ENCODE results near the gene LMAN2.
"Not testable (repeated sequence)": the region's sequence is repeated elsewhere in the genome, so short reads cannot be mapped to it uniquely, and the experiment has no call there.

LMAN2 gene

GRCh38 chr5:177363565-177363964 lies 12.1 kb upstream of the LMAN2 start:
- no peak for DNase-seq
- ATAC-seq (replicated peaks): no peak
- Mint-ChIP-seq H3K36me3 (peaks cover 17 to 27% of the 10 kb centered on the region in 2 donors), H3K4me3 (peak overlapping the region in 1 of 2 donors; percentile 87), H3K27me3 (no peaks in the 10 kb centered on the region), H3K9me3 (no peaks in the 10 kb centered on the region), H3K4me1 (peaks cover 61 to 84% of the 10 kb centered on the region in 2 donors), H3K27ac (no peak overlapping the region)

GRCh38 chr5:177362610-177363507 lies 11.4 kb upstream of the LMAN2 start:
- peaks cover 11 to 20% of the 10 kb centered on the region in 2 donors for H3K36me3 Mint-ChIP-seq
- peak; percentile 71 for DNase-seq
- ATAC-seq (replicated peaks): peak; percentile 69 to 72
- peak overlapping the region; percentile 88 for H3K27ac Mint-ChIP-seq
- H3K9me3 Mint-ChIP-seq: no peaks in the 10 kb centered on the region
- H3K4me1 Mint-ChIP-seq: peaks cover 59 to 87% of the 10 kb centered on the region in 2 donors
- H3K4me3 Mint-ChIP-seq: peak overlapping the region; percentile 86 to 87
- no peaks in the 10 kb centered on the region for H3K27me3 Mint-ChIP-seq

GRCh38 chr5:177362292-177362609 lies 10.8 kb upstream of the LMAN2 start:
- Mint-ChIP-seq H3K27ac (peak overlapping the region; percentile 88), H3K36me3 (peaks cover 11 to 20% of the 10 kb centered on the region in 2 donors), H3K4me3 (peak overlapping the region; percentile 86 to 87), H3K27me3 (no peaks in the 10 kb centered on the region), H3K9me3 (no peaks in the 10 kb centered on the region), H3K4me1 (peaks cover 63 to 93% of the 10 kb centered on the region in 2 donors)
- DNase-seq (no peak), ATAC-seq (replicated peaks) (no peak)

- DNase-seq (no peak), ATAC-seq (replicated peaks) (peak in 1 of 2 donors; percentile 19)
- Mint-ChIP-seq H3K27me3 (no peaks in the 10 kb centered on the region), H3K4me1 (peaks cover 66 to 95% of the 10 kb centered on the region in 2 donors), H3K27ac (peak overlapping the region; percentile 88), H3K36me3 (peaks cover 9 to 15% of the 10 kb centered on the region in 2 donors), H3K4me3 (peak overlapping the region; percentile 86 to 87), H3K9me3 (no peaks in the 10 kb centered on the region)
Measured at GRCh38 chr5:177361418-177362291, 10.2 kb upstream of the LMAN2 start.

GRCh38 chr5:177360740-177361139 lies 9.3 kb upstream of the LMAN2 start:
- not testable (repeated sequence) for DNase-seq; ATAC-seq (replicated peaks); H3K27ac Mint-ChIP-seq; H3K36me3 Mint-ChIP-seq; H3K9me3 Mint-ChIP-seq; H3K4me3 Mint-ChIP-seq; H3K27me3 Mint-ChIP-seq
- peaks cover 68 to 95% of the 10 kb centered on the region in 2 donors for H3K4me1 Mint-ChIP-seq

GRCh38 chr5:177359860-177360259 lies 8.4 kb upstream of the LMAN2 start:
- no peaks in the 10 kb centered on the region for H3K27me3 Mint-ChIP-seq
- ATAC-seq (replicated peaks) (no peak), DNase-seq (no peak)
- H3K27ac Mint-ChIP-seq: peak overlapping the region; percentile 4
- H3K4me1 Mint-ChIP-seq: peaks cover 68 to 91% of the 10 kb centered on the region in 2 donors
- peaks cover 2 to 6% of the 10 kb centered on the region in 2 donors for H3K36me3 Mint-ChIP-seq
- peak overlapping the region; percentile 22 to 95 for H3K4me3 Mint-ChIP-seq
- H3K9me3 Mint-ChIP-seq: no peaks in the 10 kb centered on the region

GRCh38 chr5:177359451-177359851 lies 8.0 kb upstream of the LMAN2 start:
- H3K4me3 Mint-ChIP-seq: peak overlapping the region; percentile 92 to 95
- ATAC-seq (replicated peaks) (no peak), DNase-seq (no peak)
- peaks cover 2 to 5% of the 10 kb centered on the region in 2 donors for H3K36me3 Mint-ChIP-seq
- H3K27me3 Mint-ChIP-seq: no peaks in the 10 kb centered on the region
- peak overlapping the region; percentile 21 for H3K27ac Mint-ChIP-seq
- H3K9me3 Mint-ChIP-seq: no peaks in the 10 kb centered on the region
- peaks cover 68 to 91% of the 10 kb centered on the region in 2 donors for H3K4me1 Mint-ChIP-seq

GRCh38 chr5:177358370-177358819 lies 6.9 kb upstream of the LMAN2 start:
- Mint-ChIP-seq H3K4me3 (peak overlapping the region; percentile 92 to 95), H3K27ac (peak overlapping the region; percentile 91), H3K9me3 (no peaks in the 10 kb centered on the region), H3K36me3 (peaks cover 2 to 3% of the 10 kb centered on the region in 2 donors), H3K4me1 (peaks cover 62 to 90% of the 10 kb centered on the region in 2 donors), H3K27me3 (no peaks in the 10 kb centered on the region)
- ATAC-seq (replicated peaks): no peak
- no peak for DNase-seq

- peaks cover 60 to 90% of the 10 kb centered on the region in 2 donors for H3K4me1 Mint-ChIP-seq
- H3K4me3 Mint-ChIP-seq: peak within 1 kb of the TSS; percentile 92 to 95
- no peaks in the 10 kb centered on the region for H3K9me3 Mint-ChIP-seq
- ATAC-seq (replicated peaks) (peak; percentile 95 to 97), DNase-seq (peak; percentile 68)
- peaks cover 2 to 3% of the 10 kb centered on the region in 2 donors for H3K36me3 Mint-ChIP-seq
- H3K27me3 Mint-ChIP-seq: no peaks in the 10 kb centered on the region
- H3K27ac Mint-ChIP-seq: peak within 1 kb of the TSS; percentile 93
Measured at GRCh38 chr5:177357459-177358351, 6.2 kb upstream of the LMAN2 start, which contains the start of gene RGS14. Gene RGS14, plus strand, starts transcription at chr5:177357924. Its CDS starts 101 bp downstream, at chr5:177358025.

GRCh38 chr5:177357146-177357458 lies 5.6 kb upstream of the LMAN2 start:
- Mint-ChIP-seq H3K4me3 (peak overlapping the region; percentile 92 to 95), H3K4me1 (peaks cover 54 to 90% of the 10 kb centered on the region in 2 donors), H3K36me3 (peaks cover 0 to 3% of the 10 kb centered on the region in 2 donors), H3K9me3 (no peaks in the 10 kb centered on the region), H3K27ac (peak overlapping the region; percentile 93), H3K27me3 (no peaks in the 10 kb centered on the region)
- DNase-seq: no peak
- peak in 1 of 2 donors; percentile 7 for ATAC-seq (replicated peaks)

- H3K27me3 Mint-ChIP-seq: no peaks in the 10 kb centered on the region
- H3K9me3 Mint-ChIP-seq: no peaks in the 10 kb centered on the region
- ATAC-seq (replicated peaks) (no peak), DNase-seq (no peak)
- peak overlapping the region; percentile 93 for H3K27ac Mint-ChIP-seq
- H3K36me3 Mint-ChIP-seq: peaks cover 0 to 3% of the 10 kb centered on the region in 2 donors
- H3K4me3 Mint-ChIP-seq: peak overlapping the region; percentile 92 to 95
- H3K4me1 Mint-ChIP-seq: peaks cover 51 to 90% of the 10 kb centered on the region in 2 donors
Measured at GRCh38 chr5:177356746-177357145, 5.3 kb upstream of the LMAN2 start.

- Mint-ChIP-seq H3K4me1 (peaks cover 45 to 83% of the 10 kb centered on the region in 2 donors), H3K4me3 (no peak overlapping the region), H3K27ac (no peak overlapping the region)
Measured at GRCh38 chr5:177355868-177356168, 4.3 kb upstream of the LMAN2 start.

GRCh38 chr5:177355162-177355867 lies 3.8 kb upstream of the LMAN2 start:
- H3K4me3 Mint-ChIP-seq: no peak overlapping the region
- H3K36me3 Mint-ChIP-seq: peaks cover 0 to 3% of the 10 kb centered on the region in 2 donors
- H3K9me3 Mint-ChIP-seq: no peaks in the 10 kb centered on the region
- ATAC-seq (replicated peaks) (no peak), DNase-seq (no peak)
- no peaks in the 10 kb centered on the region for H3K27me3 Mint-ChIP-seq
- peaks cover 43 to 80% of the 10 kb centered on the region in 2 donors for H3K4me1 Mint-ChIP-seq
- H3K27ac Mint-ChIP-seq: no peak overlapping the region

More at GRCh38 chr5:177355868-177356168, 4.3 kb upstream of the LMAN2 start:
- no peaks in the 10 kb centered on the region for H3K9me3 Mint-ChIP-seq
- H3K27me3 Mint-ChIP-seq: no peaks in the 10 kb centered on the region
- ATAC-seq (replicated peaks): no peak
- DNase-seq: no peak
- H3K36me3 Mint-ChIP-seq: peaks cover 0 to 3% of the 10 kb centered on the region in 2 donors

Data from stimulated activated naive B cell treated with anti-CD40 and anti-IgM and Interleukin-4, amounts not matched to agents 10 μg/mL and 1 μg/mL and 100 μg/mL, for 72 hours (primary cell).